ENCODE measurements around the gene PEX5L.
A peak's percentile ranks its signal among the peaks of the same experiment; 100 is the strongest.

Gene PEX5L

DNA sequence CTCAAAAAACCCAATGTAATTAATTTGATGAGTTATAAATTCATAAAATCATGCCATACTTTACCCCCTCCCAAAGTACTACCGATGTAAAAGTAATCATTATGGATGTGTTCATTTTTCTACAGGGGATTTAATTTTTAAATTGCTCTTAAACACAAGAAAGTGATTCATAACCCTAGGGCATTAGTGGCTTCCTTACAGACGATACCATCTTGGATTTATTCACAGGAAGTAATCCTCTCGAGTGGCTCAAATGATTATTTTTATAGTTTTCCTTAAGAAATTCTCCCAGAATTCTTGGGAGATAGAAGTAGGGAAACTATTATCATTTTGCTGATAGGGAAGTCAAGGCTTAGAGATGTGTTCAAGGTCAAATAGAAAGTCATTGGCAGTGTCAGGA is 80.9 kb downstream of the PEX5L start:
- DNase-seq (ENCODE audit: low spot score), result no peak

DNA sequence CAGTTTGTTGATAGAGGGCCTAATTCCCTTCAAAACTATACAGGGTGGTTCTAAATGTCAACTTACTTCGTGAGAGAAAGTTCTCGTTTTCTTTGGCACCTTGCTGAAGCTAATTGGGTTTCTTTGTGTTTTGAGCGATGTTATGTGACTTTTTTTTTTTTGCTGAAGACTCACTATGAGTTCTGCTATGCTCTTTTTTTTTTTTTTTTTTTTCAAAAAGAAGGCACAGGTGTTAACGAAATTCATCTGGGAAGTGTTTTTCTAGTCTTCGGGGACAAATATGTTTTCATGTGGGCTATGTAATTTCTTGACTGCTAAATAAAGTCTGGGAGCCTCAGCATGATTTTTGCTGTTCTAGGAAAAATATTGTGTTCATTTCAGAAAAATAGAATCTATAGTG is 81.5 kb downstream of the PEX5L start:
- no peak for DNase-seq (ENCODE audit: low spot score)

DNA sequence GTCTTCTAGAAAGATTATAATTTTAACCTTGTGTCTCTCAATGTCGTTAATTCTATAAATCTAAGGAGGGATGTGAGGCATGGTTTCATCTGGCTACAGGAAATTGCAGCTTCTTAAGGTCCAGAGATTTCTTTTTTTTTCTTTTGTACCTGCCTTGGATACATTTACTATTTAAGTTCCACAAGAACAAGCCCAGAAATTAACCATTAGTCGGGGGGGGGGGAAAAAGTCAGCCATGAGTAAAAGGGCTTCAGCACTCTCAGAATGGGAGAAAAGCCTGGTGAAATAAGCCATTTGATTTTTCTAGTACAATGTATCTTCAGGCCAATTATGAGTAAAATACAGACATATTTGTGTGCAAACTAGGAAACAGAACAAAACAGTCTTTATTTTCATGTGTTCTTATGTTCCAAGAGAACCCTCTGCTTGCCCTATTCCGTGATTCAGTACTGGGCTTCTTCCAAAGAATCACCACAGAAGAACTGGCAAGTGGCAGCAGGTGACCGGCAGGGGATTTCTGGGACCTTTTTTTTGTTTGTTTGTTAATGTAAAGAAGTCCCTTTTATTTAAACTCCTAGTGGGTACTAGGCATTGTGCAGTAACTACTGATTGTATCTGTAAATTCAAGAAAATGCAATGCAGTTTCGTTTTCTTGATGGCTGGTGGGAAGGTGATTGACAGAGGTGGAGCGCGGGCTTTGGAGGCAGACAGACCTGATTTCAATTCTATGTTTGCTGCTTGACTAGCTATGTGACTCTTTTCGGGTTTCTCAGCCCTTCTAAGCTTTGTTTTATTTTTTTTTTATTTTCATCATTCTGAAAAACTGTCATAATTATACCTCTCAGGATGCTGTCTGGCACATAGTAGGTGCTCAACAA is 82.5 kb downstream of the PEX5L start:
- no peak for DNase-seq (ENCODE audit: low spot score)

DNA sequence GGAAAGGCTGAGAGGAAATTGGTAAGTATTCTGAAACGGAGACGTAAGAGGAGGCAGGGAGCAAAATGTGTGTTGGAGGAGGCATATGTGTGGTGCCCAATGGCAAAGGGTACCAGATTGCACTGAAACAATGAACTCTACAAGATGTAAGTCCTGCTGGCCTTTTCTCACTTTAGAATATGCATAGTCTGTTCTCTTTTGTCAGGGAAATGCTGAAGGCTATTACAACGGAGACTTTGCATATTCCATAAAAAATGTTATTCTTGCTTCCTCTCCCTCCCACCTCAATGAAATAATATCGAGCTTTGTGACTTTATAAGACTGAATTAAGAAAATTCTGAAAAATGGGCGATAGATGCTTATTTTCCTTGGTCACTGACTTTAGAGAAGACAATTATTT is 85.9 kb downstream of the PEX5L start:
- DNase-seq (ENCODE audit: low spot score), result no peak

DNA sequence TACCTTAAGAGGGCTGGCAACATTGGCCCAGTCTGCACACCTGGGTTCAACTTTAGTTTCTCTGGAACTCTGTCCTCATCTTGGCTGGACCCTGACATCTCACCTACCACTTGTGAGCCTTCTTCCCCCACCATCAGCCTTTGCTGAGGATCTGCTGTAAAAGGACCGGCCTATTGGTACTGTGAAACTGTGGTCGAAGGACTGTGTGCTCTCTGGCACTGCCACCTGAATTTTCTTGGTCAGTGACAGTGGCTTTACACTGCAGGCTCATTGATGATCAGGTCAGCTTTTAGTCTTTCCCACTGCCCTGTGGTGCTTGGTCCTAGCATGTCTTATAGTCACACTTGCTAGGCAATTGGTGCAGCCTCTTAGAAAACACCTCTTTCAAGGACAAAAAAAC is 86.9 kb downstream of the PEX5L start:
- no peak for DNase-seq (ENCODE audit: low spot score)

DNA sequence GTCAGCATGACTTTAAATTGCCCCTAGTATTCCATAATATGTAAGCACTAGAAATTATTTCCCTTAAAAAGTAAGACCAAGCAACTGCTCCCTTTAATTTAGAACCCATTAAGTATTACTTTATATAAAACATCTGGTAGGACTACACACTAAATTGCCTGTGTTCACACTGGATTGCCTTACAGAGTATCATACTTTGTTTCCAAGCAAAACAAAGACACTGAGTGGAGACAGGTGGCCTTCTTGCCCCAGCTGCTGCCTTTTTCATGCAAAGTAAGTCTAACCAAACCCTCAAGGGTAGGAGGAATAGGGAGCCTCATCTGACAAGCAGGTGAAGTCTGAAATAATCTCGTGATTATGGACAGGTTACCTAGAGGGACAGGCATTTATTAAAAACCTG is 87.3 kb downstream of the PEX5L start:
- no peak for DNase-seq (ENCODE audit: low spot score)

DNA sequence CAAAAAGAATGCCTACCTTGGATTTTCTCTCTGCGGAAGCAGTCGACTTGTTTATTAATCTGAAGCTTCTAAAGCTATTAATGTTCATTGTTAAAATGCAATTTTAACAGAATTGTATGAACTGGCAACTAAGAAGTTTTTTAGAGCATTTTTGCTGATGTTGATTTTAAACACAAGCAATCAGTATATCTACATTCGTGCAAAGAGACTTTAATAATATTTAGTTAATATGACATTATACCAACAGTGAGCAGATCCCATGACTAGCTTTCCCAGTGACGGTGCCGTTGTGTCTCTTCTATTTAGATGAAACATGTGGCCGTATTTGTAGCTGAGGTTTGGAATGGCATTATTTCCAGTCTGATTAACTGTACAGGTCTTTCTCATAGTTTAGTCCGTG is 88.0 kb downstream of the PEX5L start:
- no peak for DNase-seq (ENCODE audit: low spot score)

DNA sequence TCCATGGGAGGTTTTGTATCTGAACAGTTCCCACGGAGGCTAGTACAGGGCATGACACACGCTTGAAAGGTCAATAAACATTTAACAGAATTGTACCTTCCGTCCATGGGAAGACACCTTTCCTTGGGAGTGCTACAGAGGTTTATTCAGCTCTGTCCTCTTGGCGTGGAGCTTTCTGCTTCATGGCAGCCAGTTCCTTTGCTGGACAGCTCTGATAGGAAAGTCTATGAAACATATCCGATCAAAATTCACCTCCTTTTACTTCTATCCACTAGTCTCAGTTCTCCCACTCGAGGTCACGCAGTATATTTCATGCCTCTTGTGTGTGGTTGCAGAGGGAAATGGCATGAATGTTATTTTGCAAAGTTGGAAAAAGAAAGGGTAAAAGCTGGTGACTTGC is 91.2 kb downstream of the PEX5L start:
- no peak for DNase-seq (ENCODE audit: low spot score)

DNA sequence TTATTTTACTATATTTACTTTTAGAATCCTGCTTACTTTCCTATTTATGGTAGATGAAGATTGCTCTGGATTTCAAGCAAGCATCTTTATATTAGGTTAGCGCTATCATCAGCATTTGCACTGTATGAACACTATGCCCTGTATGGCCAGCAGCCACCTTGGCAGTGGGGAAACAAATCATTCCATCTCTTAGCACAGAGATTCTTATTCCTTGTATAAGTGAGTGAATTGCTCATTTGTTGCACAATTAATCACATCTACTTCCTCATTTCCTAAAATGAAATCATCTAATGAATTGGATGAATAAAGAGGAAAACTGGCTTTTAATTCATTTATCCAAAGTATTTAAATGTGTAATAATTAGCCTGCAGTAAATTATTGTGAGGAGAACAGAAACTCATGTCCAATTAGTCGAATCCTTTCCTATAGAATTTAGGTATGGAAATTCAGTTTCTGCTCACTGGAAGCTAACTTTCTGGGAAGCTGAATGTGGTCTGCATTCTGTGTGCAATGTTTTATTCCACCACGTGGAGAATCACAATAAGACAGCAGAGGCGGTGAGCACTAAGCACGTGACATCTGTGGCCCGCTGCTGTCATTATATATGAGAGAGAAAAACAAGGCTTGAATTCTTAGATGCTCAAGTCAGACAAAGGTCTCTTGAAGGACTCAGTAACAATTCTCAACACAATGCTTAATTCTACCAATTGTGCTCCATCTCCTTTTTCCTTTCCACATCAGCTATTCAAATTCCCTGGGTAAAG is 93.4 kb downstream of the PEX5L start:
- no peak for DNase-seq (ENCODE audit: low spot score)

DNA sequence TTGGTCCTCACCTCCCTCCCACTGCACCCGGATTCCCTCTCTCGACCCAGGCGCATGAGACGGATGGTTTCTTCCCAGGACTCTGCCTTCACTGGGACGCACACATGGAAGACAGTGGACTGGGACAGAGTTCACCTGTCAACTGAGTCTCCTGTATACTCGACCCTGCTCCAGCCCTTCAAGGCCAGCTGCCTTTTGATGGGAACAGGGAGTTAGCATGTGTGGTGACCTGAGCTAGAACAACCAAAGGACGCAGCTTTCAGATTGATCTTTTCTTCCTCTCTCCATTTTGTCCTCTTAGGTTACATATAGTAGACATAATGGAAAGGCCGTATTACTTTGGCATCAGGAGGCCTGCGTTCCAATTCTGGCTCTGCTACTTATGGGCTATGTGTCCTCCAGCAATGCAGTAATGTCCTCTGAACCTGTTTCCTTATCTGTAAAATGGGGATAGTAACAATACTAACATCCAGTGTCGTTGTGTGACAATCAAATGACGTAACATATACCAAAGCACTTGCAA is 94.1 kb downstream of the PEX5L start:
- no peak for DNase-seq (ENCODE audit: low spot score)

DNA sequence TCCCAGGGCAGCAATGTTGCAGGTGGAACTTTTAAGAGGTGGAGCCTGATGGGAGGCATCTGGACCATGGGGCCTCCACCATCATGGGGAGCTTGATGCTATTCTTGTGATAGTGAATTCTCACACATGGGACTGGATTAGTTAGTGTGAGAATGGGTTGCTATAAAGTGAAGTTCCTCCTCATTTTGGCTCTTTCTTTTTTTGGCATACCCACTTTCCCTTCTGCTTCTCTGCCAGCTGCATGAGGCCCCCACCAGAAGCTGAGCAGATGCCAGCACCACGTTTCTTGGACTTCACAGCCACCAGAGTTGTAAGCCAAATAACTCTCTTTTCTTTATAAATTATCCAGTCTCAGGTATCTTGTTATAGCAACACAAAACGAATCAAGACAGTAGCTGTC is 101.0 kb downstream of the PEX5L start:
- no peak for DNase-seq (ENCODE audit: low spot score)

DNA sequence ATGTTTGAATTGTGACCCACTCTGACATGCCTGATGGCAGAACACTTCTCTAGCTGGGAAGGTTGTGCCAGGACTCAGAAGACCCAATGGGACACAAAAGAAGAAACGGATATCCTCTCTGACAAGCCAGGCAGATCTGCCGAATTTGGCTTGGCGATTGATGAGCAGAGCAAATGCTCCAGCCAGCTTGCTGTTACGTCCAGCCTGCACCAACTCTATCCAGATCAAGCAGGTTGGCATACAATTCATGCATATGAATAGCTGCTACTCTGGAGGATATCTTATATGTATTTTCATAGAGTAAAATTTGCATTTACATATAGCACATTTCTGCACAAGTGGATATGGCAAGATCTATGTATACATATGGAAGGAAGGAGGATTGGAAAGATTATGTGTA is 102.8 kb downstream of the PEX5L start:
- no peak for DNase-seq (ENCODE audit: low spot score)

DNA sequence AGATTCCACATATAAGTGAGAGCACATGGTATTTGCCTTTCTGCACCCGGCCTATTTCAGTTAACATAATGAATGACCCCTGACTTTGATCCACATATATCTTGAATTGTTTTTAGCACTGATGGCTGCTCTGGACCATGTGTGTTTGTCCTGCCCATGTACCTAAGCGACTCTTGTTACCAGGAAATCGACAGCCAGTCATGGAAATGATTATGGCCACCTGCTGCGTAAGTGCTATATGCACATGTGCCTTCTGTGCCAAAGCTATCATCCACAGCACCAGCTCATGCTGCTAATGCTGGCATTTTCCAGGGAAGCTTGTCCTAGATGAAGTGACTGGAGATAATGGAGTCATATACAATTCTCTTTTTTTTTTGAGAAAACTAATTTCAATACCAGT is 103.7 kb downstream of the PEX5L start:
- DNase-seq (ENCODE audit: low spot score), result no peak

DNA sequence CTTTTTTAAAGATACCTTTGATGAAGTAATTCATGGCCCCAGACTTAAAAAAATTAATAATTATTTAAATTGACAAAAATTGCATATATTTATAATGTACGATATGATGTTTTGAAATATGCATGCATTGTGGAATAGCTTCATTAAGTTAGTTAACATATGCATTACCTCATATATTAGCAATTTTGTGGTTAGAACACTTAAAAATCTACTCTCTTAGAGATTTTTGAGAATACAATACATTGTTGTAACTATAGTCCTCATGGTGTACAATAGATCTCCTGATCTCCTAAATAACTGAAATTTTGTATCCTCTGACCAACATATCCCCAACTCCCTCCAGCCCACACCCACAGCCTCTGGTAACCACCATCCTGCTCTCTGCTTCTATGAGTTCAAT is 104.1 kb downstream of the PEX5L start:
- DNase-seq (ENCODE audit: low spot score), result no peak

DNA sequence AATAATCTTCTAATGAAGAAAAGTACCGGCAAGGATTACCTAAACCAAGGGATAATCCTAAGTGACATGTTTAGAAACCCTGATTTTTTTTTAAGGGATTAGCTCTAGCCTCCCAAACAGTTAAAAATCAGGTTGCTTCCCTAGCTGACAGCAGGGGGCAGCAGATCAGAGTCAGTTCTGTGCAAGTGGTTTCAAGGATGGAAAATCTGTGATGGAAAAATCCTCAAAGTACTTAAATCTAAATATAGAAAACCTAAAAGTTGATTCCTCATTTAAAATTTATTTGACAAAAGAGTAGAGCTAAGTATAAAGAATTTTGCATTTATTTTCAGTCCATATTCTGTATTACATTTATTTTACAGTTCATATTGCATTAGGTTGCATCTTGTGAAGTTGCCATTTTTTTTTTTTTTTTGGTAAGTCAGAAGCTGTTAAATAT is 107.6 kb downstream of the PEX5L start:
- peak; percentile 73 for DNase-seq (ENCODE audit: low spot score)

DNA sequence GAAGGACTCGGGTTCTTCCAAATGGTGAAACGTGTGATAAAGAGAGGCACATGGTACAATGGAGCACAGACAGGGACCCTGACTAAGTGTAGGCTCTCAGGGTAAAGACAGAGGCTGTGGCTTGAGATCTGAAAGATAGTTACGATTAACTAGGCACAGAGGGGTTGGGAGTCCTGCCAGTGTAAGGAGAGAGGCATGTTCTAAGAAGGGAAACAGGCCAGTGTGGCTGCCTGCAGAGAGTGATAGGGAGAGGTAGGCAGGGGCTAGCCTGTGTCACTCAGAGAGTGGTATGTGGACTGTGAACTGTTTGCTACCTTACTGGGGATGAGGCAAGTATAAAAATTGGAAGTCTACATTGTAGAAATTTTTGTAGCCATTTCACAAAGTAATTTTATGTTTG is 109.5 kb downstream of the PEX5L start:
- peak; percentile 81 for DNase-seq (ENCODE audit: low spot score)

DNA sequence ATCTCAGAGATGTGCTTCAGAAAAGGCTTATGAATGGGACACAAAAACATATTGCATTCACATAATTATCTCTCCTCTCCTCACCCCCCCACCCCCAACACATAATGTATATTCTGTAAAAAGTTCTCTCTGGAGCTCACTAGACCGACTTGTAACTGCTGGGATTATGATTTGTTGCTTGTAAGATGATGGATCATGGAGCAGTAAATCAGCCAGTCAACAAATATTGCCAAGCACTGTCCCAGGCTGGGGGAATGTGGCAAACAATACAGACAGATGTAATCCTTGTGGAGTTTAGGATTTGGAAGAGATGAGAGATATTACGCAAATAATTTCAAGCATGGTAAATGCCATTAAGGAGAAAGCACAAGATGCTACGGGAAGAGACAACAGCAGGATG is 114.8 kb downstream of the PEX5L start:
- DNase-seq (ENCODE audit: low spot score), result no peak

DNA sequence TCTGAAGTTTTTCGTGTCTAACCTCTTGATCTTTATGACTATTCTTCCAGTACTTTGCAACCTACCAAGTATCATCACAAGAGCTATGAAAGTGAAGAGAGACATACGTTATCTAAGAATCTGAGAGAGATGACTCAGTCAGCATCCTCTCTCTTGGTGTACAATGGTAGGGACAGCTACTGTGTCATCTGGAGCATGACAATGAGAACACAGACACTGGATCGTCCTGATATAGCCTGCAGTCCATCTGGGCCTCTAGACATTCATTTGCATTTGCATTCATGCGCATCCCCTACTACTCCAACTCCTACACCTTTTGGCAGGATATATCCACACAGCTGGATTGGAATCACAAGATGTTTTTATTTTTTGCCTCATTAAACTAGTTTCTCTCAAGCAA is 115.2 kb downstream of the PEX5L start:
- DNase-seq (ENCODE audit: low spot score), result no peak

DNA sequence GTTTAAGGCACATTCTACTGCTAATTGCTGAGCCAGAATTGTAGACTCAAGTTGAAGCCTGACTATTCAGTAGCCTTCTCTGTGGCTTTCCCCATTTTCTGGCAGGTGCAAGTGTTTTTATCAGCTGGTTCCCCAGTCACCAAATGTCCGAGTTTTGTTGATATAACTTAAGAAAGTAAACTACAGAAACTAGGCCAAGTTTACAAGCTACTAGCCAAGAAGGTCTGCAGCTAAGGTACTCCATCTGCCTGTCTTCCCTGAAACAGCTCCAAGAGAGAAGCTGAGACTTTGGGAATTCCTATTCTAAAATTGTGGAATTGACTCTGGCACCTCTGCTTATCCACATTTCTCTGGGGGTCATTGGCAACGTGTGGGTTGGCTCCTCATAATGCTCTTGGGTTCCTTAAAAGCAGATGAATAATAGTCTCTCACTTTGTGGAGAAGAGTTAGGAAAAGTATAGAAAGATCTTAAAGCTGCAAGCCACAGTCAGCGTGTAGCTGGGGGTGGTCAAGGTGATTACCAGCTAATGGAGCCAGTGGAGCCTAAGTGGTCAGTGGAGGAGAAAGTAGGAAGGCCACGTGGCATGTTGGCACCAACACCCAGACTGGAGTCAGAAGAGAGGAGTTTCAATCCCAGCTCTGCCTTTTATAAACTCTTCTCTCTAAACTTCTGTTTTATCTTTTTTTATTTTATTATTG is 128.8 kb downstream of the PEX5L start:
- DNase-seq (ENCODE audit: low spot score), result no peak

DNA sequence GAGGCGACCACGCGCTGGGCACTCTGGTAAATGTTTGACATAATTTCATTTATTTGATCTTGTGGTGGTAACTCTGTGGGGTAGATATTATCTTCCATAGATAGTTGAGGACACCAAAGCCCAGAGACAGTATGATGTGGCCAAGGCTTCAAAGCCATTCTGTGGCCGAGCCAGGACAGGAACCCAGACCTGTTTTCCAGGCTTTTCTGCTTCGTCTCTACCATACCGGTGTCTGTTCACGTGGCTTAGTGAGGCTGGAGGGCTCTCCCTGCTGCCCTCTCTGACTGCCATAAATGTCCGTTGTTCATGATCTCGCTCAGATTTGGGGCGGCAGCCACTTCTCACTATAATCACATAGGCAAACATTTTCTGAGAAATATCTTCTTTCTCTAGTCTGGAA is 134.7 kb downstream of the PEX5L start:
- DNase-seq (ENCODE audit: low spot score), result peak; percentile 89

DNA sequence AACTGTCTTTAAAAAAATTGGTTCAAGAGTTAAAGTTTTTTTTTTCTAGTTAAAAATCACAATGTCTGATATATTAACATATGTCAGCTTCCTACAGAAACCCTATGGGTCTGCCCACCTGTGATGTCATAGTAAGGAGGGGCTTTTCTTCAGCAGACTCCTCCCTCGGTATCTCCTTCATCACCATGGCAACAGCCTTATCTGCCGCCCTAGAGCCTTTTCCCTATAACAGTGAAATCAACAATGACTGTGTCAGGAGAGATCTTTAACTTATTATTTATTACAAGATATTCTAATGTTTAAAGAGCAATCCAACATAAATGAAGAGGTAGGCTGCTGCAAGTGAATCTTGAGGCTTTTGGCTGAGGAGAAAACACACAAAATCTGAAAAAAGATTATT is 138.7 kb downstream of the PEX5L start:
- DNase-seq (ENCODE audit: low spot score), result peak; percentile 84

DNA sequence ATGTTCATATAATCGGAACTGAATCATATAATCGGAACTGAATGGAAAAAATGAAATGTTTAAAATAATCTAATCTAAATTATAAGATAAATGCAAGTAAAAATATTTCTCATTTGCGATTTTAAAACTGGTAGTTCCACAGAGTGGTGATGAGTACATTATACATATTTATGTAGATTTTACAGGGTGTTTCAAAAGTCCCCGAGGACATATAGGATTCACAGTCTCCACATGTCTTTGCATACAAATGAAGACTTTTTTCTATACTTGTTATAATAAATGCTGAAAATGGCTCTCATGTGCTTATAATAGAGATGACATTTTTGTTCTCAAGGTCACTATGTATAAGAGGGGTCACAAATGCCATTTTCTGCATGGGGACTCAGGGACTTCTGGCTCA is 139.5 kb downstream of the PEX5L start:
- no peak for DNase-seq (ENCODE audit: low spot score)

Measured in SK-N-DZ (cell line).